ENCODE measurements around the gene LEUTX. TPM values are rescaled to one million over a fixed set of nuclear protein-coding genes. Genes with fewer than 3 reads are reported as not detected.

LEUTX gene
- total and polyA plus RNA-seq, 7 experiments from 2014 or later: not detected

Small RNAs within 50 kb of the gene (microRNA-seq; reads per million reads assigned to microRNA genes)
- not detected for gene MIR6719 (ENCODE audit: borderline microRNAs expressed)

Other genes with a start within 250 kb of the LEUTX start
- gene EID2B, start 246.0 kb upstream of the LEUTX start, total RNA-seq: 1 to 10 TPM; 4.4 to 8.5 (median 6.2) TPM
- gene EID2B, start 246.0 kb upstream of the LEUTX start, polyA plus RNA-seq: 1 to 10 TPM; 6.3 to 6.4 TPM
- 10 to 100 TPM; 12.2 to 29.1 (median 16.1) TPM for gene EID2, start 238.7 kb upstream of the LEUTX start, total RNA-seq
- 10 to 100 TPM; 19.7 to 43.0 TPM for gene EID2, start 238.7 kb upstream of the LEUTX start, polyA plus RNA-seq
- not detected for gene LGALS13, start 176.3 kb upstream of the LEUTX start, total RNA-seq
- gene LGALS13, start 176.3 kb upstream of the LEUTX start, polyA plus RNA-seq: not detected
- not detected for gene LGALS16, start 122.9 kb upstream of the LEUTX start, total RNA-seq
- gene LGALS16, start 122.9 kb upstream of the LEUTX start, polyA plus RNA-seq: not detected
- gene LGALS14, start 74.4 kb upstream of the LEUTX start, total RNA-seq: under 1 TPM in 1 of 5 experiments, not detected in 4; 0.41 TPM
- gene LGALS14, start 74.4 kb upstream of the LEUTX start, polyA plus RNA-seq: 1 to 10 TPM in 1 of 2 donors, under 1 TPM in 1; 0.72 to 1.1 TPM
- gene CLC, start 40.8 kb upstream of the LEUTX start, total RNA-seq: 10 to 100 TPM in 2 of 5 experiments, 1 to 10 TPM in 2, under 1 TPM in 1; 0.81 to 50.4 (median 2.0) TPM
- gene CLC, start 40.8 kb upstream of the LEUTX start, polyA plus RNA-seq: not detected
- gene DYRK1B, start 55.3 kb downstream of the LEUTX start, total RNA-seq: 10 to 100 TPM; 12.3 to 38.9 (median 23.5) TPM
- gene DYRK1B, start 55.3 kb downstream of the LEUTX start, polyA plus RNA-seq: 1 to 10 TPM; 3.0 to 8.4 TPM
- gene FBL, start 67.5 kb downstream of the LEUTX start, total RNA-seq: 100 to 1,000 TPM; 237 to 387 (median 369) TPM
- gene FBL, start 67.5 kb downstream of the LEUTX start, polyA plus RNA-seq: 100 to 1,000 TPM; 222 to 241 TPM
- gene FCGBP, start 155.8 kb downstream of the LEUTX start, total RNA-seq: 100 to 1,000 TPM in 2 of 5 experiments, 10 to 100 TPM in 3; 14.9 to 118 (median 28.1) TPM
- gene FCGBP, start 155.8 kb downstream of the LEUTX start, polyA plus RNA-seq: 1 to 10 TPM in 1 of 2 donors, under 1 TPM in 1; 0.57 to 1.6 TPM
- 100 to 1,000 TPM in 1 of 5 experiments, 10 to 100 TPM in 4; 48.7 to 146 (median 69.1) TPM for gene PSMC4, start 192.3 kb downstream of the LEUTX start, total RNA-seq
- gene PSMC4, start 192.3 kb downstream of the LEUTX start, polyA plus RNA-seq: 10 to 100 TPM; 73.5 to 91.1 TPM
- 10 to 100 TPM in 2 of 5 experiments, 1 to 10 TPM in 3; 4.7 to 24.8 (median 7.5) TPM for gene ZNF546, start 218.2 kb downstream of the LEUTX start, total RNA-seq
- 1 to 10 TPM; 7.0 to 7.6 TPM for gene ZNF546, start 218.2 kb downstream of the LEUTX start, polyA plus RNA-seq

All from naive thymus-derived CD4-positive, alpha-beta T cell (primary cell).